ENCODE results near the gene ATXN1.

DNA sequence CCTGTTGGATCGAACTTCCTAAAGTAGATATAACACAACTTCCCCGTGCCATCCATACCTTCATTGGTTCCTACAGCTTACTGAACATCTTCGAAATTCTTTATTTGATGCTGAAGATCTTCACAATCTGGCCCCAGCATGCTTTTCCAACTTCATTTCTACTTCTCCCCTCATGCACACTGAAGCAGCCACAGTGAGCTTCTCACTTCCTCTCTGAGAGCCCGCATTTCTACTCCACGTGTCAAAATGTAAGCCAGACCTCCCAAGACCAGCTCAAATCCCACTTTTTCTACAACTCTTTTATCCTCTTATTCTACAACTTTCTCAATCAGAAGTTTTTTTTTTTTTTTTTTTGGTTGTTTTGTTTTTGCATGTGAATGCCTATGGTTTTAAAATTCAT lies 268.1 kb downstream of the ATXN1 start:
- TF ChIP-seq, protein P1, sequence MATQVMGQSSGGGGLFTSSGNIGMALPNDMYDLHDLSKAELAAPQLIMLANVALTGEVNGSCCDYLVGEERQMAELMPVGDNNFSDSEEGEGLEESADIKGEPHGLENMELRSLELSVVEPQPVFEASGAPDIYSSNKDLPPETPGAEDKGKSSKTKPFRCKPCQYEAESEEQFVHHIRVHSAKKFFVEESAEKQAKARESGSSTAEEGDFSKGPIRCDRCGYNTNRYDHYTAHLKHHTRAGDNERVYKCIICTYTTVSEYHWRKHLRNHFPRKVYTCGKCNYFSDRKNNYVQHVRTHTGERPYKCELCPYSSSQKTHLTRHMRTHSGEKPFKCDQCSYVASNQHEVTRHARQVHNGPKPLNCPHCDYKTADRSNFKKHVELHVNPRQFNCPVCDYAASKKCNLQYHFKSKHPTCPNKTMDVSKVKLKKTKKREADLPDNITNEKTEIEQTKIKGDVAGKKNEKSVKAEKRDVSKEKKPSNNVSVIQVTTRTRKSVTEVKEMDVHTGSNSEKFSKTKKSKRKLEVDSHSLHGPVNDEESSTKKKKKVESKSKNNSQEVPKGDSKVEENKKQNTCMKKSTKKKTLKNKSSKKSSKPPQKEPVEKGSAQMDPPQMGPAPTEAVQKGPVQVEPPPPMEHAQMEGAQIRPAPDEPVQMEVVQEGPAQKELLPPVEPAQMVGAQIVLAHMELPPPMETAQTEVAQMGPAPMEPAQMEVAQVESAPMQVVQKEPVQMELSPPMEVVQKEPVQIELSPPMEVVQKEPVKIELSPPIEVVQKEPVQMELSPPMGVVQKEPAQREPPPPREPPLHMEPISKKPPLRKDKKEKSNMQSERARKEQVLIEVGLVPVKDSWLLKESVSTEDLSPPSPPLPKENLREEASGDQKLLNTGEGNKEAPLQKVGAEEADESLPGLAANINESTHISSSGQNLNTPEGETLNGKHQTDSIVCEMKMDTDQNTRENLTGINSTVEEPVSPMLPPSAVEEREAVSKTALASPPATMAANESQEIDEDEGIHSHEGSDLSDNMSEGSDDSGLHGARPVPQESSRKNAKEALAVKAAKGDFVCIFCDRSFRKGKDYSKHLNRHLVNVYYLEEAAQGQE (IDR thresholded peaks at IDR 0.05; ENCODE audit: unreplicated experiment) = no peak
- TF ChIP-seq, protein P2, sequence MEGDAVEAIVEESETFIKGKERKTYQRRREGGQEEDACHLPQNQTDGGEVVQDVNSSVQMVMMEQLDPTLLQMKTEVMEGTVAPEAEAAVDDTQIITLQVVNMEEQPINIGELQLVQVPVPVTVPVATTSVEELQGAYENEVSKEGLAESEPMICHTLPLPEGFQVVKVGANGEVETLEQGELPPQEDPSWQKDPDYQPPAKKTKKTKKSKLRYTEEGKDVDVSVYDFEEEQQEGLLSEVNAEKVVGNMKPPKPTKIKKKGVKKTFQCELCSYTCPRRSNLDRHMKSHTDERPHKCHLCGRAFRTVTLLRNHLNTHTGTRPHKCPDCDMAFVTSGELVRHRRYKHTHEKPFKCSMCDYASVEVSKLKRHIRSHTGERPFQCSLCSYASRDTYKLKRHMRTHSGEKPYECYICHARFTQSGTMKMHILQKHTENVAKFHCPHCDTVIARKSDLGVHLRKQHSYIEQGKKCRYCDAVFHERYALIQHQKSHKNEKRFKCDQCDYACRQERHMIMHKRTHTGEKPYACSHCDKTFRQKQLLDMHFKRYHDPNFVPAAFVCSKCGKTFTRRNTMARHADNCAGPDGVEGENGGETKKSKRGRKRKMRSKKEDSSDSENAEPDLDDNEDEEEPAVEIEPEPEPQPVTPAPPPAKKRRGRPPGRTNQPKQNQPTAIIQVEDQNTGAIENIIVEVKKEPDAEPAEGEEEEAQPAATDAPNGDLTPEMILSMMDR (conservative IDR thresholded peaks at IDR 0.05; ENCODE audit: low read depth in 2 of 2) = no peak
- TF ChIP-seq EZH2 (IDR thresholded peaks at IDR 0.05; ENCODE audit: low read depth, unreplicated experiment) (no peak), CREB1 (CRISPR knock-in tag; IDR thresholded peaks at IDR 0.05; ENCODE audit: low read depth) (no peak), POLR2AphosphoS5 (IDR thresholded peaks at IDR 0.05; ENCODE audit: low read depth) (no peak), EZH2phosphoT487 (IDR thresholded peaks at IDR 0.05; ENCODE audit: unreplicated experiment) (no peak), JUNB (IDR thresholded peaks at IDR 0.05; ENCODE audit: unreplicated experiment) (no peak), NANOG (IDR thresholded peaks at IDR 0.05; ENCODE audit: borderline replicate concordance) (no peak)

Measured in GM23338 (cell line).